NT2/D1 (cell line): Measurements from ENCODE around the gene LFNG.

Experiments used
- SUZ12 ChIP-seq: IDR thresholded peaks from 2 replicates; pipeline ENCODE4 v1.6.1; 2011; ENCODE audit not compliant: insufficient read length, insufficient read depth; ENCODE audit errors: extremely low read depth
- YY1 ChIP-seq: IDR thresholded peaks from 2 replicates; pipeline ENCODE4 v1.6.1; 2011; ENCODE audit not compliant: insufficient read length, insufficient read depth
- ZNF274 ChIP-seq: IDR thresholded peaks from 2 replicates; pipeline ENCODE4 v1.6.1; 2011; ENCODE audit warnings: mild to moderate bottlenecking, low read depth, low read length

- TF ChIP-seq YY1 = no peak
- TF ChIP-seq ZNF274 = no peak
- no peak for TF ChIP-seq SUZ12
Measured at GRCh38 chr7:2470204-2471021, 49.2 kb upstream of the LFNG start.
